GM21447 (cell line): ENCODE measurements around the gene ARMC6.
"Not testable (repeated sequence)": the region's sequence is repeated elsewhere in the genome, so short reads cannot be mapped to it uniquely, and the experiment has no call there.

Source experiments
- ATAC-seq: cut with Tn5 transposase; IDR thresholded peaks from one replicate; pipeline ENCODE4 v1.9.1; 2021; ENCODE audit not compliant: unreplicated experiment

ARMC6 gene

GRCh38 chr19:19022380-19022961, 10.9 kb upstream of the ARMC6 start:
- ATAC-seq = no peak

- ATAC-seq = not testable (repeated sequence)
These were observed 10.0 kb upstream of the ARMC6 start for GRCh38 chr19:19023376-19023775.

DNA sequence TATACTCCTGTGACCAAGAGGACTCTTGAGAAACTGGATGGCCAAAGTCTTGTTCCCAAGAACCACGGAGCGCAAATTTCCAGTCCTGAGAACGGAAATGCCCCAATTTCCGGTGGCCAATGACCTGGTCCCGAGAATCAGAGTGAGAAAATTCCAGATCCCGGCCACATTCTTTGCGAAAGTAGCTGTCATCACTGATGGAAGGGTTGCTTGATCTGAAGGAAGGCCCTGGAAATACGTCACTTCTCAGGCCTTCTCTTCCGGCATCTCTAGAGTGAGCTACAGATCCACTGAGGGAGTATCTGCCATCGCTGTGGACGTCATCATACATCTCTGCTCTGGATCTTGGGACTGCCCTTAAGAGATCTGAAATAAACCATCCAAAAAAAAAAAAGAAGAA, 7.5 kb upstream of the ARMC6 start:
- ATAC-seq = no peak

- no peak for ATAC-seq
These were observed 7.0 kb upstream of the ARMC6 start for GRCh38 chr19:19026299-19026971.

DNA sequence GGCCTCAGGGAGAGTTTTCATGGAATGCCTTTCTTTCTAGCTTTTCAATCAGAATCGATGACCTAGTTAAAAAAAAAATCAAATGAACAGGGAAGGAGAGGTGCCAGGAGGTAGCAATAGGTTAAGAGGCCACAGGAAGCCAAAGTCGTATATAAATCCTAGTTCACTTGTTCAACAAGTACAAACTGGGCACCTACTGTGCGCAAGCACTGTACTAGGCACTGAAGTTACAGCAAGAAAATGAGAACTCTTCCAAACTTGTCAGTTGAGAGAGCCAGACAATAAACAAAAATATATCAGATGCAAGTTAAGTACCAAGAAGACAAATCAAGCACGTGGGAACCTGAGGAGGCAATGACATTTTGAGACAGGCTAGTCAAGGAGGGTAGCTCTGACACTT, 6.2 kb upstream of the ARMC6 start:
- ATAC-seq = no peak

GRCh38 chr19:19028526-19028925, 4.9 kb upstream of the ARMC6 start:
- ATAC-seq = no peak

- no peak for ATAC-seq
These were observed 1.5 kb upstream of the ARMC6 start for GRCh38 chr19:19031891-19032290.

- ATAC-seq = peak; percentile 47
These were observed 805 bp upstream of the ARMC6 start for GRCh38 chr19:19032420-19033175.

DNA sequence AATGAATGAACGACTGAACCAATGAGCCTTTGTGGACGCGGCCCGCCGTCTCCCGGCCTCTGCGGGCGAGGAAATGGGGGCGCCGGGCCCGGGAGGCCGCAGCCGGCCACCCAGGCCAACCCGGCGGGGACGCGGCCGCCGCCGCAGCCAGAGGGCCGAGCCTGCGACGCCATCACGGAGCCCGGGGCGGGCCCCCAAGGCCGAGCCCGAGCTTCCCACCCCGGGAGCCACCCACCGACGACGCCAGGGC, 302 bp upstream of the ARMC6 start:
- ATAC-seq = peak; percentile 21

DNA sequence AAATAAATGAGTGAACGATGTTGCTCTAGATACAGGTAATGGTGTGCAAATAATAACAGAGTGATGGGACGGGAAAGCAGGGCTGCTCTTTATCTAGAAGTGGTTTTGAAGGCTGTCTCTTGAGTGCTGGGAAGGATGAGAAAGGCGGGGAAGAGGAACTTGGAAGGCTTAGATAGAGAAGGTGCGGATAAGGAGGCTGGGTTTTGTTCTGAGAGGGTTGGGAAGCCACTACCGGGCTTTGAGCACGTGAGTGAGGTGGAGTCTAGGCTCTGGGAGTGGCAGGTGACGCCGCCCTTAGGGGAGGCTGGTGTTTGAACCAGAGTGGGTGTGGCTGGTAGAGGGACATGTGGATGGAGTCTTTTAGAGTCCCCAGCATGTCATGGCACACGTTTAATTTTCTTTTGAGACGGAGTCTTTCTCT, 811 bp downstream of the ARMC6 start:
- no peak for ATAC-seq

DNA sequence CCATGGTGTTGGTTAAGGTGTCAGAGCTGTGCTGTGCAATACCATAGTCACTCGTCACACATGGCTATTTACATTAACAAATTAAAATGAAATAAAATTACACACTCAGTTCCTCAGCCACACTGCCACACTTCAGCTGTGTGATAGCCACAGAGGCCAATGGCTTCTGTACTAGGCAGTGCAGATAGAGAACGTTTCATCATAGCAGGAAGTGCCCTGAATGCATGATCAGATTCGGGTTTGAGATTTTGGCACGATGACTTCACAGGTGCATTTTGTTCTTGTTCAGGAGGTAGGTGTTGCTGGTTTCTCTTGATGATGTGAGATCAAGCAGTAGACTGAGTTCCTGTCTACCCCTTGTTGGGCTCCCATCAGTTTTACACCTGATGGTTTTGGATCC, 6.5 kb downstream of the ARMC6 start:
- ATAC-seq = no peak

- no peak for ATAC-seq
These were observed 7.0 kb downstream of the ARMC6 start for GRCh38 chr19:19040417-19040816.

- no peak for ATAC-seq
These were observed 9.4 kb downstream of the ARMC6 start for GRCh38 chr19:19042732-19043280.

GRCh38 chr19:19043481-19043880, 10.1 kb downstream of the ARMC6 start:
- ATAC-seq = no peak

DNA sequence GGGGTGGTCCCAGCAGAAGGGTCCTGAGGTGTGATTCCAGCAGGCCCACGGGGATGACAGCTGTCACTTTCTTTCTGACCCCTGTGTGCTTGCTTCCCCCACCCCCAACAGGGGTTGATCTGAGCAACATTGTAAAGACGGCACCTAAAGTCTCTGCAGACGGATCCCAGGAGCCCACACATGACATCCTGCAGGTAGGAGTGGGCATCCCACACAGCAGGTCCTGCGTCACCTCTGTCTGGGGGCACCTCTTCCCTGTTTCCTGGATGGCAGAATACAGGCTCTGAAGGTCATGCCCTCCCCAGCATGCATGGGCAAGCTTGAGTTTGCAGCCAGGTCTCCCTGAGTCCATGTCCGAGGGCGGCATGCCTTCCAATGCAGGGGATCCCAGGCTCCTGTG, 10.5 kb downstream of the ARMC6 start:
- no peak for ATAC-seq

DNA sequence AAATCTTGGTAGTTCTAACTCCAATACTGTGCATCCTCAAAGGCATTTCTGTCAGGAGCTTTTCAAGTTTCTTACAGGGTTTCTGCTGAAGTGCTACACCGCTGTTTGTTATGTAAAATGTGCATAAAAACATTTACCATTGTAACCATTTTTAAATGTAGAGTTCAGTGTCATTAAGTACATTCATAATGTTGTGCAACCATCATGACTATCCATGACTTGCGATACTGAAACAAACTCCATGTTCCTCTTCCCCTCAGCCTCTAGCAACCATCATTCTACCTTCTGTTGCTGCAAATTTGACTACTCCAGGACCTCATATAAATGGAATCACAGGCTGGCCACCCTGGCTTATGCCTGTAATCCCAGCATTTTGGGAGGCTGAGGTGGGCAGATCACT, 16.0 kb downstream of the ARMC6 start:
- no peak for ATAC-seq

GRCh38 chr19:19050104-19050503, 16.7 kb downstream of the ARMC6 start:
- no peak for ATAC-seq

GRCh38 chr19:19050731-19051130, 17.3 kb downstream of the ARMC6 start:
- ATAC-seq = no peak

- no peak for ATAC-seq
These were observed 18.2 kb downstream of the ARMC6 start for GRCh38 chr19:19051478-19052213.

DNA sequence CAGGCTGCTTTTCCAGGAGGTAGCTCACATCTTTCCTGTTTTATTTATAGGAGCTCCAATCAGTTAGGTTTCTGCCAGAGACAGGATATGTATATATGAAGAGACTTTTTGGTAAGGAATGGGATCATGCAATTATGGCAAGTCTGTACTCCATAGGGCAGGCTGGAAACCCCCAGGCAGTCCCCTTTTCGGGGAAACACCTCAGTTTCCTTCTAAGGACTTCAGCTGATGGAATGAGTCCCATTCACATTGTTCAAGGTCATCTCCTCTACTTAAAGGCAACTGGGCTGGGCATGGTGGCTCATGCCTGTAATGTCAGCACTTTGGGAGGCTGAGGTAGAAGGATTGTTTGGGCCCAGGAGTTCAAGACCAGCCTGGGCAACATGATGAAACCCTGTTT, 19.5 kb downstream of the ARMC6 start:
- no peak for ATAC-seq

DNA sequence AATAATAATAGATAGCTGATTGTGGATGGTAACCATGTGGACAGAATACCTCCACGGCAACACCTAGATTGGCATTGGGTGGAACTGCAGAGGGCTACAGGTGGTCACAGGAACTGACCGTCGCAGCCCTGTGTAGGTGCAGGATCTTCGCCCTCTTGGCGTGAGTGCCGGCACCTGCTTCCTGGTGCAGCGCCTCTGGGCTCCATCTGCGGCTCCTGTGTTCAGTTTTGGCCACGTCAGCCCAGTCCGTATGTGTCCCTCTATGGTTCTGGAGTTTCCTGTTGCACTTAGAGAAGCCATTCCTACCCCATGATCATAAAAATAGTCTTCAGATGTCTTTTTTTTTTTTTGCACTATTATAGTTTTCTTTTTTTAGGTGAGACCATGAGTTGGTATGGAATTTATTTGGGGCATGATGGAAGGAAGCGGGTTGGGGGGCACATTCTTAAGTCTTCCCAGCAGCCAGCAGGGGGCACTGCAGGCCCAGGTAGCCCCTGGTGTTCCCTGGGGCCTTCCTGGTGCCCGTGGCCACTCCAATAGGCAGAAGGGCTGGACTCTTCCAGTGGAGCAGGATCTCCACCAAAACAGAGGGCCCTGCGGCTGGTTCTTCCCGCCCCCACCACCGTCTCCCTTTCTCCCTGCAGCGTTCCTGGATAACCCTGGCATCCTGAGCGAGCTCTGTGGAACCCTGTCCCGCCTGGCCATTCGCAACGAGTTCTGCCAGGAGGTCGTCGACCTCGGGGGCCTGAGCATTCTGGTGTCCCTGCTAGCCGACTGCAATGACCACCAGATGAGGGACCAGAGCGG, 20.3 kb downstream of the ARMC6 start:
- no peak for ATAC-seq
